Lower leg skin (tissue), 3 donors: ENCODE results near the gene PTPRN2.

Source experiments
- CTCF ChIP-seq, 3 donors: fragments of 450-650 bp; IDR thresholded peaks; one replicate each; pipeline ENCODE4 v1.5.1; 2016; ENCODE audit warnings: antibody characterized with exemption in 3 of 3, mild to moderate bottlenecking in 3 of 3, moderate library complexity in 2 of 3
- POLR2A ChIP-seq, 2 donors: fragments of 450-650 bp; IDR thresholded peaks; one replicate each; pipeline ENCODE4 v1.6.1; 2016 to 2017; ENCODE audit warnings: antibody characterized with exemption in 2 of 2, mild to moderate bottlenecking in 1 of 2, moderate library complexity in 1 of 2

- no peak for TF ChIP-seq CTCF (IDR thresholded peaks at IDR 0.05)
- TF ChIP-seq POLR2A (IDR thresholded peaks at IDR 0.05) = no peak
These were observed 108.5 kb downstream of the PTPRN2 start for GRCh38 chr7:158479021-158479663.
